ENCODE results near the gene IER3.

DNA sequence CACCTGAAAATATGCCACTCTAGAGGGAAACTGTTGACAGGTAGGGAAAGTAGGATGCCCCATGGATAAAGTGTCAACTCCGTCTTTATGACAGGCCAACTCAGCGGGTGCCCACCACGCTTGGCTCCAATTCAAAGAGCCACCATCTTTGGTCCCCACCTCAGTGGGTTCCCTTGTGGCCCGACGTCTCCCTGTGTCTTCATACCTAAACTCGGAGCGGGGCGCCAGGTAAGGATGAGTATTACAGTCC, 27.5 kb downstream of the IER3 start:
- TF ChIP-seq ELF1 (tag; IDR thresholded peaks at IDR 0.05) (no peak), STAG1 (CRISPR knock-in tag; IDR thresholded peaks at IDR 0.05; ENCODE audit: borderline replicate concordance) (no peak), POU5F1 (IDR thresholded peaks at IDR 0.05; ENCODE audit: borderline replicate concordance, low read depth, low read length, partially characterized antibody) (no peak), KDM5B (IDR thresholded peaks at IDR 0.05; ENCODE audit: insufficient replicate concordance, low read depth, low read length) (no peak), HDGF (IDR thresholded peaks at IDR 0.05) (no peak)
- TF ChIP-seq, protein P1, sequence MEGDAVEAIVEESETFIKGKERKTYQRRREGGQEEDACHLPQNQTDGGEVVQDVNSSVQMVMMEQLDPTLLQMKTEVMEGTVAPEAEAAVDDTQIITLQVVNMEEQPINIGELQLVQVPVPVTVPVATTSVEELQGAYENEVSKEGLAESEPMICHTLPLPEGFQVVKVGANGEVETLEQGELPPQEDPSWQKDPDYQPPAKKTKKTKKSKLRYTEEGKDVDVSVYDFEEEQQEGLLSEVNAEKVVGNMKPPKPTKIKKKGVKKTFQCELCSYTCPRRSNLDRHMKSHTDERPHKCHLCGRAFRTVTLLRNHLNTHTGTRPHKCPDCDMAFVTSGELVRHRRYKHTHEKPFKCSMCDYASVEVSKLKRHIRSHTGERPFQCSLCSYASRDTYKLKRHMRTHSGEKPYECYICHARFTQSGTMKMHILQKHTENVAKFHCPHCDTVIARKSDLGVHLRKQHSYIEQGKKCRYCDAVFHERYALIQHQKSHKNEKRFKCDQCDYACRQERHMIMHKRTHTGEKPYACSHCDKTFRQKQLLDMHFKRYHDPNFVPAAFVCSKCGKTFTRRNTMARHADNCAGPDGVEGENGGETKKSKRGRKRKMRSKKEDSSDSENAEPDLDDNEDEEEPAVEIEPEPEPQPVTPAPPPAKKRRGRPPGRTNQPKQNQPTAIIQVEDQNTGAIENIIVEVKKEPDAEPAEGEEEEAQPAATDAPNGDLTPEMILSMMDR (IDR thresholded peaks at IDR 0.05 in 2 of 3, conservative IDR thresholded peaks at IDR 0.05 in 1 of 3; ENCODE audit: insufficient read depth in 2 of 3, low read depth in 1 of 3, low read length in 3 of 3): no peak
